HEK293 (cell line): Measurements from ENCODE around the gene SLC47A2.
A peak's percentile ranks its signal among the peaks of the same experiment; 100 is the strongest.

Experiments used
- CTCF ChIA-PET: fragments of 350-600 bp; formaldehyde crosslinking; extraction: SDS; loops from one replicate; lab custom pipeline; 2021; ENCODE audit warnings: antibody characterized with exemption; lab: Yijun Ruan, JAX
- POLR2A ChIA-PET: fragments of 300-600 bp; formaldehyde crosslinking; extraction: SDS; loops from one replicate; lab custom pipeline; 2020; ENCODE audit warnings: antibody characterized with exemption, inconsistent platforms; lab: Yijun Ruan, JAX
- H3K27ac ChIP-seq: fragments of 200-500 bp; sonication (Bioruptor generic); 2 replicates; pipeline ENCODE4 v1.5.1; 2014; ENCODE audit warnings: low read depth, low read length, control low read depth, inconsistent platforms; ENCODE audit errors: extremely low read depth
- H3K36me3 ChIP-seq, 2 experiments: fragments of 200-500 bp in 1 of 2; sonication (Bioruptor generic) in 1 of 2; 1 replicate in 1 of 2; 2 replicates in 1 of 2; pipeline ENCODE4 v1.5.1; 2014 to 2017; ENCODE audit warnings: inconsistent platforms in 2 of 2, low read length in 2 of 2; ENCODE audit not compliant: control insufficient read depth in 2 of 2, insufficient read depth in 1 of 2
- H3K4me1 ChIP-seq: fragments of 200-500 bp; sonication (Bioruptor generic); 2 replicates; pipeline ENCODE4 v1.5.1; 2014; ENCODE audit warnings: mild to moderate bottlenecking, low read length, inconsistent platforms; ENCODE audit not compliant: control insufficient read depth, insufficient read depth
- H3K4me3 ChIP-seq: 2 replicates; pipeline ENCODE4 v1.5.1; 2011; ENCODE audit warnings: low read depth, mild to moderate bottlenecking, control low read depth, low read length, moderate library complexity
- H3K9me3 ChIP-seq: fragments of 200-500 bp; sonication (Bioruptor generic); 2 replicates; pipeline ENCODE4 v1.5.1; 2014; ENCODE audit warnings: low read depth, low read length, inconsistent platforms; ENCODE audit not compliant: control insufficient read depth, insufficient read depth
- SALL2 ChIP-seq: fragments of 450-650 bp; formaldehyde crosslinking; IDR thresholded peaks from 2 replicates; pipeline ENCODE4 v1.5.0; 2017; ENCODE audit warnings: missing biosample characterization, mild to moderate bottlenecking, missing genetic modification characterization, borderline replicate concordance
- ZBTB17 ChIP-seq: fragments of 450-650 bp; formaldehyde crosslinking; IDR thresholded peaks from 2 replicates; pipeline ENCODE4 v1.5.1; 2016; ENCODE audit warnings: missing biosample characterization, missing genetic modification characterization
- ZEB2 ChIP-seq: fragments of 450-650 bp; formaldehyde crosslinking; IDR thresholded peaks from 2 replicates; pipeline ENCODE4 v1.5.1; 2016; ENCODE audit warnings: missing biosample characterization, missing genetic modification characterization
- ZNF169 ChIP-seq: fragments of 450-650 bp; formaldehyde crosslinking; IDR thresholded peaks from 2 replicates; pipeline ENCODE4 v1.5.1; 2016; ENCODE audit warnings: missing biosample characterization, missing genetic modification characterization
- ZNF221 ChIP-seq: fragments of 450-650 bp; formaldehyde crosslinking; IDR thresholded peaks from 2 replicates; pipeline ENCODE4 v1.5.1; 2017; ENCODE audit warnings: missing biosample characterization, missing genetic modification characterization, borderline replicate concordance
- ZNF23 ChIP-seq: fragments of 450-650 bp; formaldehyde crosslinking; IDR thresholded peaks from 2 replicates; pipeline ENCODE4 v1.5.1; 2016; ENCODE audit warnings: missing biosample characterization, missing genetic modification characterization, borderline replicate concordance
- ZNF248 ChIP-seq: fragments of 450-650 bp; formaldehyde crosslinking; IDR thresholded peaks from 2 replicates; pipeline ENCODE4 v1.5.1; 2017; ENCODE audit warnings: missing biosample characterization, missing genetic modification characterization
- ZNF341 ChIP-seq: fragments of 450-650 bp; formaldehyde crosslinking; IDR thresholded peaks from 2 replicates; pipeline ENCODE4; 2016; ENCODE audit warnings: low read depth, missing biosample characterization, missing genetic modification characterization
- ZNF394 ChIP-seq: fragments of 450-650 bp; formaldehyde crosslinking; IDR thresholded peaks from 2 replicates; pipeline ENCODE4 v1.5.1; 2016; ENCODE audit warnings: missing biosample characterization, missing genetic modification characterization, mild to moderate bottlenecking, moderate library complexity, borderline replicate concordance
- ZNF433 ChIP-seq: fragments of 450-650 bp; formaldehyde crosslinking; IDR thresholded peaks from 2 replicates; pipeline ENCODE4 v1.5.1; 2016; ENCODE audit warnings: missing biosample characterization, missing genetic modification characterization, low read depth
- ZNF660 ChIP-seq: fragments of 450-650 bp; IDR thresholded peaks from 2 replicates; pipeline ENCODE4 v1.5.1; 2018; ENCODE audit warnings: missing biosample characterization, mild to moderate bottlenecking, missing genetic modification characterization
- TF ChIP-seq, protein P1 (sequence below): fragments of 450-650 bp; formaldehyde crosslinking; IDR thresholded peaks from 2 replicates; pipeline ENCODE4 v1.5.1; 2016; ENCODE audit warnings: missing biosample characterization, missing genetic modification characterization
- TF ChIP-seq, protein P2 (sequence below): fragments of 450-650 bp; formaldehyde crosslinking; IDR thresholded peaks from 2 replicates; pipeline ENCODE4 v1.5.1; 2017; ENCODE audit warnings: missing biosample characterization, missing genetic modification characterization

Gene SLC47A2

DNA sequence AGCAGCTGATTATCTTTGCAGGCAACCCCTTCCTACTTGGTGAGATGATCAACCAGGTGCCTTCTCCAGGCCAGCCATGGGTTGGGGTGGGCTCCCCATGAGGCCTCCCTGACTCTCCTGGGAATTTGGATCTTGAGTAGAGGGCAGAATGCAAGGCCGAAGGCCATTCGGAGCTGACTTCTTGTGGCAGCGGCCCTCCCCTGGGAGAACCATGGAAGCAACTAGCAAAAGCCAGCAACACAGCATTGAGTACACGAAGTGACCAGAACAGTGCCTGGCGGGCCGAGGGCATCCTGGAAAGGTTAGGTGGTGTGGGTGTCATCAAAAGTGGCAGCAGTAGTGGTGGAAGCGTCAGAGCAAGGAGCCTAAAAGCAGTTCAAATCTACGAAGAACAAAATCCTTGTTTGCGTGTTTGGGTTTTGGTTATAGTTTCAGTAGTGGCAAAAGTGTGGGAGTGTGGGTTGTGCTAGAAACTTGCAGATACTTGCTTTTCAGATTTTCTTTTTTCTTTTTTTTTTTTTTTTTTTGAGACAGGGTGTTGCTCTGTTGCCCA, 33.7 kb upstream of the SLC47A2 start (continued):
- TF ChIP-seq ZNF433 (no peak), ZNF23 (tag by site-specific recombination) (no peak), ZEB2 (tag by site-specific recombination) (no peak)

DNA sequence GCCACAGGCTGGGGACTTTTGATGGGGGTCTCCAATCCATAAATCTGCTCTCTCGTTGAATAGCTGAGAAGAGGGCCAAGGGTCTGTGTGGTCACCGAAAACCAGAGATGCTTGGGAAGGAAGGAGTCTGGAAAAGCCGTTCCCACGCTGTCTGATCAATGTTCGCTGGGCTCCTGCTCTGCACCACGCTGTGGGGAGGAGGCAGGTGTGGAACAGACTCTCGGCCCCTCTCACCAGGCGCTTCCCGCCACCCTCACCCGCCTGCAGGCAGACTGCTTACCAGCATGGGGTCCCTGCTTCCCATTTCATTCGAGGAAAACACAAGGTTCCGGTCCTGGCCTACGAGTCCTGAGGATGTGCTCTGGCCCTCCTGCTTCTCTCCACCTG, 32.4 kb upstream of the SLC47A2 start:
- POLR2A ChIA-PET: no interaction called here
- CTCF ChIA-PET: interaction anchor here (0.6 to 1.6 kb wide), 3 partner anchors 13 to 328 kb away, joined by 3 to 13 read pairs (median 4); no protein-coding TSS in a partner anchor
- TF ChIP-seq ZNF221 (tag by site-specific recombination) (no peak), ZNF248 (no peak)

DNA sequence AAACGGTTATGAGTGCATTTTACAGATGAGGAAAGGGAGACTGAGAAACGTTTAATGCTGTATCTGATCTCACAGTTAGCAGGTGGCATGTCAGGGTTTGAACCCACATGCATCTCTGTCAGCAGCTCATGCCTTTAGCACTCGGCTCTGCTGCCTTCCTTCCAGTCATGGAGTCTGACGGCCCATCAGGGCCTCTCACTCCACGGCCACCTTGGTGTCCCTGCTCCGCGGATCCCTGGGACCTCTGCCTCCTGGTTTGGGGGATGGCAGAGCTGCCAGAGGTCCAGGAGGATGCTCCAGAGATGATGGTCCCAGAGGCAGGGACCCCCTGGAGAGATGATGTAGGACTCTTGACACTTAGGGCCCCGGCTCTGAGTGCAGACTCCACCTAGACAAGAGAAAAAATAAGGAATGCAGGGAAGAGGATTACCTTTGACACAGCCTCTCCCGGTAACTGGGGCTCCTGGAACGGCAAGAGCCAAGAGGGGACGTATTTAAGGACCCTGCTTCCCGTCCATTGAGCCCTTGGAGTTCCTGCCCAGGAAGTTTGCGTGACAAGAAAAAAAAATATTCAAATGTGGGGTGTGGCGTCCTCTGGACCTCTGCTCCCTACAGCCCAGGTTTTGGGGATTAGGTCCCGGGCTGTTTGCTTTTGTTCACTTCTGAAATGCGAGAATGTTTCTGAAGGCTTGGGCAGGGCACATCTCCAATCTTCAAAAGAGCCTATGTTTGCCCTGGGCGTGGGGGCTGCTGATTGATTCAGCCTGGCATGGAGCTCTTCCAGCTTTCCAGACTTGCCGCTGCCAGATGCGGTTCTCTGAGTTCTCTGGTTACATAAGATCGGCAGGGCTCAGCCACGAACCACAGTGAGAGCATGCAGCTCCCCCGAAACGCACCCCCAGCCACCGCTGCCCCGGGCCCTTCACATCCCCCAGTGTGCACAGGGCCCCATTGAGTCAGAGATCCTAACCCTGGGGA, 31.7 kb upstream of the SLC47A2 start, which contains the start of gene ALDH3A1:
TSS of gene ALDH3A1 (minus strand) at position 470 of the 978 bp plus-strand sequence. CDS start 3,169 bp downstream, outside the sequence.
- H3K36me3 ChIP-seq: no peaks in the 10 kb centered on the region
- H3K4me1 ChIP-seq: peaks cover 3% of the 10 kb centered on the region; the same call in 1 of the 2 replicates
- ChIA-PET POLR2A (no interaction called here), CTCF (interaction anchor here (0.6 to 1.6 kb wide), 6 partner anchors 14 to 321 kb away, joined by 3 to 13 read pairs (median 4); no protein-coding TSS in a partner anchor)
- TF ChIP-seq ZBTB17 (tag by site-specific recombination): 0 out of 2 replicates have a peak, but pooled peaks have one; percentile 23
- TF ChIP-seq ZNF394: no peak
- no peak for TF ChIP-seq ZNF169 (tag by site-specific recombination)
- H3K27ac ChIP-seq: no peak within 1 kb of the TSS
- no peak within 1 kb of the TSS for H3K4me3 ChIP-seq
- no peaks in the 10 kb centered on the region for H3K9me3 ChIP-seq

More for the DNA sequence above, 32.4 kb upstream of the SLC47A2 start:
- Histone ChIP-seq H3K9me3 (no peaks in the 10 kb centered on the region), H3K27ac (no peak overlapping the region), H3K4me3 (no peak overlapping the region), H3K4me1 (peaks cover 3% of the 10 kb centered on the region; the same call in 1 of the 2 replicates), H3K36me3 (no peaks in the 10 kb centered on the region)

- Histone ChIP-seq H3K9me3 (no peaks in the 10 kb centered on the region), H3K4me3 (no peak overlapping the region), H3K4me1 (peaks cover 3% of the 10 kb centered on the region; the same call in 1 of the 2 replicates), H3K27ac (no peak overlapping the region), H3K36me3 (no peaks in the 10 kb centered on the region)
- POLR2A ChIA-PET: no interaction called here
- TF ChIP-seq, protein P1, sequence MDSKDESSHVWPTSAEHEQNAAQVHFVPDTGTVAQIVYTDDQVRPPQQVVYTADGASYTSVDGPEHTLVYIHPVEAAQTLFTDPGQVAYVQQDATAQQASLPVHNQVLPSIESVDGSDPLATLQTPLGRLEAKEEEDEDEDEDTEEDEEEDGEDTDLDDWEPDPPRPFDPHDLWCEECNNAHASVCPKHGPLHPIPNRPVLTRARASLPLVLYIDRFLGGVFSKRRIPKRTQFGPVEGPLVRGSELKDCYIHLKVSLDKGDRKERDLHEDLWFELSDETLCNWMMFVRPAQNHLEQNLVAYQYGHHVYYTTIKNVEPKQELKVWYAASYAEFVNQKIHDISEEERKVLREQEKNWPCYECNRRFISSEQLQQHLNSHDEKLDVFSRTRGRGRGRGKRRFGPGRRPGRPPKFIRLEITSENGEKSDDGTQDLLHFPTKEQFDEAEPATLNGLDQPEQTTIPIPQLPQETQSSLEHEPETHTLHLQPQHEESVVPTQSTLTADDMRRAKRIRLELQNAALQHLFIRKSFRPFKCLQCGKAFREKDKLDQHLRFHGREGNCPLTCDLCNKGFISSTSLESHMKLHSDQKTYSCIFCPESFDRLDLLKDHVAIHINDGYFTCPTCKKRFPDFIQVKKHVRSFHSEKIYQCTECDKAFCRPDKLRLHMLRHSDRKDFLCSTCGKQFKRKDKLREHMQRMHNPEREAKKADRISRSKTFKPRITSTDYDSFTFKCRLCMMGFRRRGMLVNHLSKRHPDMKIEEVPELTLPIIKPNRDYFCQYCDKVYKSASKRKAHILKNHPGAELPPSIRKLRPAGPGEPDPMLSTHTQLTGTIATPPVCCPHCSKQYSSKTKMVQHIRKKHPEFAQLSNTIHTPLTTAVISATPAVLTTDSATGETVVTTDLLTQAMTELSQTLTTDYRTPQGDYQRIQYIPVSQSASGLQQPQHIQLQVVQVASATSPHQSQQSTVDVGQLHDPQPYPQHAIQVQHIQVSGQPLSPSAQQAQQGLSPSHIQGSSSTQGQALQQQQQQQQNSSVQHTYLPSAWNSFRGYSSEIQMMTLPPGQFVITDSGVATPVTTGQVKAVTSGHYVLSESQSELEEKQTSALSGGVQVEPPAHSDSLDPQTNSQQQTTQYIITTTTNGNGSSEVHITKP (tag by site-specific recombination): no peak
- peak; percentile 59 for TF ChIP-seq ZNF341
- TF ChIP-seq, protein P2, sequence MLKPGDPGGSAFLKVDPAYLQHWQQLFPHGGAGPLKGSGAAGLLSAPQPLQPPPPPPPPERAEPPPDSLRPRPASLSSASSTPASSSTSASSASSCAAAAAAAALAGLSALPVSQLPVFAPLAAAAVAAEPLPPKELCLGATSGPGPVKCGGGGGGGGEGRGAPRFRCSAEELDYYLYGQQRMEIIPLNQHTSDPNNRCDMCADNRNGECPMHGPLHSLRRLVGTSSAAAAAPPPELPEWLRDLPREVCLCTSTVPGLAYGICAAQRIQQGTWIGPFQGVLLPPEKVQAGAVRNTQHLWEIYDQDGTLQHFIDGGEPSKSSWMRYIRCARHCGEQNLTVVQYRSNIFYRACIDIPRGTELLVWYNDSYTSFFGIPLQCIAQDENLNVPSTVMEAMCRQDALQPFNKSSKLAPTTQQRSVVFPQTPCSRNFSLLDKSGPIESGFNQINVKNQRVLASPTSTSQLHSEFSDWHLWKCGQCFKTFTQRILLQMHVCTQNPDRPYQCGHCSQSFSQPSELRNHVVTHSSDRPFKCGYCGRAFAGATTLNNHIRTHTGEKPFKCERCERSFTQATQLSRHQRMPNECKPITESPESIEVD (tag by site-specific recombination): no peak
- TF ChIP-seq SALL2: no peak
- no peak for TF ChIP-seq ZNF660 (tag by site-specific recombination)
- CTCF ChIA-PET: interaction anchor here (0.6 to 7.3 kb wide), 5 partner anchors 14 to 384 kb away, joined by 3 to 80 read pairs (median 5); partner anchors contain the start of gene B9D1
Measured at GRCh38 chr17:19747159-19747719, 30.9 kb upstream of the SLC47A2 start.
